D341Med (cell line): ENCODE measurements around the gene FAM9B.
"Not testable (repeated sequence)": the region's sequence is repeated elsewhere in the genome, so short reads cannot be mapped to it uniquely, and the experiment has no call there.

Source experiments
- DNase-seq: peaks from one replicate; pipeline ENCODE4 v3.0.0; 2012; ENCODE audit warnings: low spot score

FAM9B gene

GRCh38 chrX:9033989-9034388, at the start of gene FAM9B:
TSS of gene FAM9B (minus strand) at chrX:9034127. CDS start at chrX:9032986, 1,141 bp downstream.
- DNase-seq: no peak

GRCh38 chrX:9081271-9081670, 47.3 kb upstream of the FAM9B start:
- DNase-seq: no peak

GRCh38 chrX:9074326-9074725, 40.4 kb upstream of the FAM9B start:
- DNase-seq: no peak

GRCh38 chrX:9072281-9072680, 38.4 kb upstream of the FAM9B start:
- DNase-seq: no peak

- no peak for DNase-seq
These were observed 37.2 kb upstream of the FAM9B start for GRCh38 chrX:9071031-9071650.

- DNase-seq: no peak
These were observed 35.6 kb upstream of the FAM9B start for GRCh38 chrX:9069573-9069972.

GRCh38 chrX:9064694-9065093, 30.8 kb upstream of the FAM9B start:
- DNase-seq: no peak

- no peak for DNase-seq
These were observed 28.7 kb upstream of the FAM9B start for GRCh38 chrX:9062641-9063040.

GRCh38 chrX:9055354-9055753, 21.4 kb upstream of the FAM9B start:
- no peak for DNase-seq

GRCh38 chrX:9052081-9052480, 18.2 kb upstream of the FAM9B start:
- no peak for DNase-seq

GRCh38 chrX:9050331-9050730, 16.4 kb upstream of the FAM9B start:
- DNase-seq: no peak

- DNase-seq: no peak
These were observed 14.9 kb upstream of the FAM9B start for GRCh38 chrX:9048801-9049200.

- DNase-seq: no peak
These were observed 4.3 kb upstream of the FAM9B start for GRCh38 chrX:9038244-9038643.

GRCh38 chrX:9037296-9037695, 3.4 kb upstream of the FAM9B start:
- DNase-seq: no peak

- DNase-seq: no peak
These were observed 341 bp downstream of the FAM9B start for GRCh38 chrX:9033586-9033985.

GRCh38 chrX:9033179-9033578, 748 bp downstream of the FAM9B start:
- DNase-seq: no peak

- no peak for DNase-seq
These were observed 10.6 kb downstream of the FAM9B start for GRCh38 chrX:9023293-9023692.

GRCh38 chrX:9019151-9019550, 14.8 kb downstream of the FAM9B start:
- DNase-seq: no peak

GRCh38 chrX:9018332-9018731, 15.6 kb downstream of the FAM9B start:
- not testable (repeated sequence) for DNase-seq

GRCh38 chrX:9003041-9003440, 30.9 kb downstream of the FAM9B start:
- no peak for DNase-seq

GRCh38 chrX:8988446-8988845, 45.5 kb downstream of the FAM9B start:
- DNase-seq: no peak

GRCh38 chrX:8987672-8988250, 46.2 kb downstream of the FAM9B start:
- DNase-seq: no peak

GRCh38 chrX:8984231-8984630, 49.7 kb downstream of the FAM9B start:
- DNase-seq: no peak

GRCh38 chrX:8981723-8982122, 52.2 kb downstream of the FAM9B start:
- no peak for DNase-seq
